ENCODE results near the gene MTIF3.

- TF ChIP-seq, protein P1, sequence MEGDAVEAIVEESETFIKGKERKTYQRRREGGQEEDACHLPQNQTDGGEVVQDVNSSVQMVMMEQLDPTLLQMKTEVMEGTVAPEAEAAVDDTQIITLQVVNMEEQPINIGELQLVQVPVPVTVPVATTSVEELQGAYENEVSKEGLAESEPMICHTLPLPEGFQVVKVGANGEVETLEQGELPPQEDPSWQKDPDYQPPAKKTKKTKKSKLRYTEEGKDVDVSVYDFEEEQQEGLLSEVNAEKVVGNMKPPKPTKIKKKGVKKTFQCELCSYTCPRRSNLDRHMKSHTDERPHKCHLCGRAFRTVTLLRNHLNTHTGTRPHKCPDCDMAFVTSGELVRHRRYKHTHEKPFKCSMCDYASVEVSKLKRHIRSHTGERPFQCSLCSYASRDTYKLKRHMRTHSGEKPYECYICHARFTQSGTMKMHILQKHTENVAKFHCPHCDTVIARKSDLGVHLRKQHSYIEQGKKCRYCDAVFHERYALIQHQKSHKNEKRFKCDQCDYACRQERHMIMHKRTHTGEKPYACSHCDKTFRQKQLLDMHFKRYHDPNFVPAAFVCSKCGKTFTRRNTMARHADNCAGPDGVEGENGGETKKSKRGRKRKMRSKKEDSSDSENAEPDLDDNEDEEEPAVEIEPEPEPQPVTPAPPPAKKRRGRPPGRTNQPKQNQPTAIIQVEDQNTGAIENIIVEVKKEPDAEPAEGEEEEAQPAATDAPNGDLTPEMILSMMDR (IDR thresholded peaks at IDR 0.05 in 8 of 11, conservative IDR thresholded peaks at IDR 0.05 in 3 of 11): no peak
- TF ChIP-seq POLR2A (IDR thresholded peaks at IDR 0.05) (no peak), POLR2AphosphoS5 (IDR thresholded peaks at IDR 0.05) (no peak)
These were observed 45.2 kb upstream of the MTIF3 start for GRCh38 chr13:27495551-27495950.
